HepG2 (cell line): Measurements from ENCODE around the gene ZNF546. TPM values are rescaled to one million over a fixed set of nuclear protein-coding genes. Genes with fewer than 3 reads are reported as not detected.

Experiments
- ARHGAP35 ChIP-seq: sonication (generic); formaldehyde crosslinking; IDR thresholded peaks from 2 replicates; pipeline ENCODE4 v1.9.0; 2022; ENCODE audit warnings: mild to moderate bottlenecking, inconsistent platforms, moderate library complexity, missing genetic modification reagents, borderline replicate concordance
- HOMEZ ChIP-seq: IDR thresholded peaks from 2 replicates; pipeline ENCODE4 v1.6.1; 2016; ENCODE audit warnings: low read depth
- MIER2 ChIP-seq: IDR thresholded peaks from 2 replicates; pipeline ENCODE4 v1.6.1; 2016; ENCODE audit warnings: missing biosample characterization, missing genetic modification reagents
- MTERF4 ChIP-seq: sonication (generic); formaldehyde crosslinking; IDR thresholded peaks from 2 replicates; pipeline ENCODE4 v1.8.0; 2023; ENCODE audit warnings: mild to moderate bottlenecking, missing genetic modification reagents
- NFRKB ChIP-seq: fragments of 450-650 bp; IDR thresholded peaks from 2 replicates; pipeline ENCODE4 v1.6.1; 2017
- SYNCRIP ChIP-seq: fragments of 200-400 bp; formaldehyde crosslinking; IDR thresholded peaks from 2 replicates; pipeline ENCODE4 v1.6.1; 2018; ENCODE audit warnings: mild to moderate bottlenecking, low read depth, low read length; ENCODE audit not compliant: insufficient read depth
- TCF12 ChIP-seq, 2 experiments: fragments of 450-650 bp in 1 of 2; sonication (generic) in 1 of 2; formaldehyde crosslinking in 1 of 2; IDR thresholded peaks; 2 replicates each; pipeline versions ENCODE4 v1.6.1 to v1.8.0; 2017 to 2022; ENCODE audit warnings: antibody characterized with exemption in 1 of 2, mild to moderate bottlenecking in 1 of 2, missing genetic modification reagents in 1 of 2, moderate library complexity in 1 of 2
- XRCC5 ChIP-seq: fragments of 200-400 bp; formaldehyde crosslinking; optimal IDR thresholded peaks from 2 replicates; pipeline ENCODE3; 2017; ENCODE audit warnings: mild to moderate bottlenecking, low read length
- ZFP90 ChIP-seq: sonication (generic); formaldehyde crosslinking; IDR thresholded peaks from 2 replicates; pipeline ENCODE4 v1.8.0; 2022; ENCODE audit warnings: missing genetic modification reagents, mild to moderate bottlenecking, inconsistent platforms, borderline replicate concordance
- ZFYVE20 ChIP-seq: sonication (generic); formaldehyde crosslinking; IDR thresholded peaks from 2 replicates; pipeline ENCODE4 v1.8.0; 2023; ENCODE audit warnings: low read depth, mild to moderate bottlenecking, moderate library complexity, missing genetic modification reagents, borderline replicate concordance
- ZNF143 ChIP-seq: sonication (generic); formaldehyde crosslinking; IDR thresholded peaks from 2 replicates; pipeline ENCODE4 v1.4.0; 2020; ENCODE audit warnings: missing genetic modification reagents
- ZNF235 ChIP-seq: sonication (generic); formaldehyde crosslinking; IDR thresholded peaks from 2 replicates; pipeline ENCODE4 v1.8.1; 2023; ENCODE audit warnings: mild to moderate bottlenecking, missing genetic modification reagents, borderline replicate concordance
- ZNF274 ChIP-seq: sonication (generic); formaldehyde crosslinking; IDR thresholded peaks from 2 replicates; pipeline ENCODE4 v1.5.1; 2020; ENCODE audit warnings: mild to moderate bottlenecking, missing genetic modification reagents
- ZNF33A ChIP-seq: sonication (generic); formaldehyde crosslinking; IDR thresholded peaks from 2 replicates; pipeline ENCODE4 v1.5.1; 2020; ENCODE audit warnings: missing genetic modification reagents, mild to moderate bottlenecking, moderate library complexity, borderline replicate concordance
- ZNF407 ChIP-seq: sonication (generic); formaldehyde crosslinking; IDR thresholded peaks from one replicate; pipeline ENCODE4 v1.5.1; 2020; ENCODE audit warnings: mild to moderate bottlenecking, missing genetic modification reagents; ENCODE audit errors: not compliant biosample characterization
- ZNF460 ChIP-seq: sonication (generic); formaldehyde crosslinking; IDR thresholded peaks from 2 replicates; pipeline ENCODE4 v1.5.1; 2020; ENCODE audit warnings: missing genetic modification reagents, mild to moderate bottlenecking, borderline replicate concordance
- ZNF557 ChIP-seq: sonication (generic); formaldehyde crosslinking; IDR thresholded peaks from 2 replicates; pipeline ENCODE4 v1.4.0; 2020; ENCODE audit warnings: missing genetic modification reagents
- ZNF773 ChIP-seq: sonication (generic); formaldehyde crosslinking; IDR thresholded peaks from 2 replicates; pipeline ENCODE4 v1.4.0; 2020; ENCODE audit warnings: missing genetic modification reagents, borderline replicate concordance
- ZNF891 ChIP-seq: sonication (generic); formaldehyde crosslinking; IDR thresholded peaks from 2 replicates; pipeline ENCODE4 v1.5.0; 2020; ENCODE audit warnings: mild to moderate bottlenecking, missing genetic modification reagents
- polyA plus RNA-seq, 8 experiments: library from polyadenylated mRNA; depleted of rRNA in 3 of 8; stranded (reverse) in 7 of 8; unstranded in 1 of 8; fragments of >200 nt; fragmentation: Illumina TruSeq in 4 of 8; extraction: Trizol in 4 of 8; gene quantifications; 2 replicates each; pipeline versions ENCODE4 v1.2.1 to v1.2.3, GENCODE V29; 2011 to 2016; ENCODE audit warnings: low read depth in 4 of 8, missing spikeins in 1 of 8, mixed read lengths in 1 of 8; ENCODE audit not compliant: insufficient read depth in 1 of 8
- total RNA-seq, 5 experiments: library from RNA; depleted of rRNA; stranded (reverse); fragments of >200 nt; fragmentation: Illumina TruSeq; extraction: Trizol; gene quantifications; 2 replicates each; pipeline ENCODE4 v1.2.3, GENCODE V29; 2016; ENCODE audit warnings: low read depth in 1 of 5

Gene ZNF546
- total and polyA plus RNA-seq, 2 of the 13 experiments (the other 11 are each of a cell fraction or from before 2014, with no cell fraction given) = 2.2 to 4.1 TPM

- TF ChIP-seq HOMEZ = no peak
- no peak for TF ChIP-seq ZNF557 (CRISPR knock-in tag)
- peak; percentile 87 for TF ChIP-seq ZNF407
- no peak for TF ChIP-seq ARHGAP35 (CRISPR knock-in tag)
- peak; percentile 81 for TF ChIP-seq ZNF891
- peak; percentile 86 for TF ChIP-seq ZNF274
- TF ChIP-seq ZFP90 (CRISPR knock-in tag) = peak; percentile 79; the same call in 1 of the 2 replicates
- no peak for TF ChIP-seq ZNF235 (CRISPR knock-in tag)
- peak; percentile 92 for TF ChIP-seq ZNF143 (CRISPR knock-in tag)
- TF ChIP-seq MTERF4 (CRISPR knock-in tag) = peak; percentile 64; the same call in 1 of the 2 replicates
- TF ChIP-seq ZNF460 (CRISPR knock-in tag) = no peak
- no peak for TF ChIP-seq ZNF33A (CRISPR knock-in tag)
- 0 out of 2 replicates have a peak, but pooled peaks have one; percentile 67 for TF ChIP-seq ZFYVE20
- TF ChIP-seq NFRKB = no peak
- TF ChIP-seq MIER2 (CRISPR knock-in tag) = 0 out of 2 replicates have a peak, but pooled peaks have one; percentile 11
- no peak for TF ChIP-seq SYNCRIP
- peak; percentile 65 for TF ChIP-seq XRCC5
- TF ChIP-seq ZNF773 = no peak
- TF ChIP-seq TCF12 (IDR thresholded peaks at IDR 0.05) = no peak
- TF ChIP-seq TCF12 (CRISPR knock-in tag; IDR thresholded peaks at IDR 0.05) = 0 out of 2 replicates have a peak, but pooled peaks have one; percentile 62
Measured at GRCh38 chr19:40055832-40056504, 59.1 kb downstream of the ZNF546 start, which contains the start of gene ZNF780B (continued).
